Measurements from ENCODE around the gene HDAC4. TPM values are rescaled to one million over a fixed set of nuclear protein-coding genes. Genes with fewer than 3 reads are reported as not detected.

Gene HDAC4
- total and polyA plus RNA-seq, 9 donors = 7.0 to 74.0 (median 46.3) TPM

DNA sequence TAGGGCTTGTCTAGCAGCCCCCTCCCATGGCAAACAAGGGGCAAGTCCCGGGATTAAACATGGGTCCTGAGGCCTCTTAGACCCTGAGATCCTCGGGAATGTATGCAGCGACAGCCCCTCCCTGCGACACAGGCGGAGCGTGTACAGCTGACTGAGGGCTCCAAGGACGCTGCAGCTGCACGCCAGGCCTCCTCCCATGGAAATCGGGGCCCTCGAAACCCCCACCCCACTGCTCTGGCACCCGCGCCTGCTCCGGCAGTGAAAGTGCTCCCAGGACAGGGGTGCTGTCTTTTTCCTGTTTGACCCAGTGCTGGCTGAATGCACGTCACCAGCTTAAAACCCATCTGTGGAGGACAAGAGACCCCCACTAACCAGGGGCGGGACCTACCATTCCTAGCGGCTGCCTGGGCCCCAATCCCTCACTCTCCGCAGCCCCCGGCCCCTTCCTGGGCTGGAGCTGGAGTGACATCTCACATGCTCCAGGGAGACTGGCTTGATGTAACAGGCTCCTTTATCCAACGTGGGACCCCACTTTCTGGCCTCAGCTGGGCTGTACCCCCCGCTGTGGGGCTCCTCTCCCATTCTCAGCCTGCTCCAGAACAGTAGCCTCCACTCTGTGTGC, 305.2 kb downstream of the HDAC4 start:
- H3K27ac ChIP-seq = no peak overlapping the region
- no peaks in the 10 kb centered on the region for H3K36me3 ChIP-seq

GRCh38 chr2:239094867-239095266, 306.0 kb downstream of the HDAC4 start:
- no peak overlapping the region for H3K4me3 ChIP-seq
- 84 to 89% (median 86%) methylated on average over 17 of the region's 17 CpGs for WGBS, 3 donors
- H3K27ac ChIP-seq = no peak overlapping the region
- H3K4me1 ChIP-seq (ENCODE audit: insufficient read depth) = no peaks in the 10 kb centered on the region
- intact Hi-C loops (cut with DNase I) = no loop called here
- no peaks in the 10 kb centered on the region for H3K27me3 ChIP-seq
- no peaks in the 10 kb centered on the region for H3K36me3 ChIP-seq
- no peaks in the 10 kb centered on the region for H3K9me3 ChIP-seq
- no peak for DNase-seq
- TF ChIP-seq, protein P1, sequence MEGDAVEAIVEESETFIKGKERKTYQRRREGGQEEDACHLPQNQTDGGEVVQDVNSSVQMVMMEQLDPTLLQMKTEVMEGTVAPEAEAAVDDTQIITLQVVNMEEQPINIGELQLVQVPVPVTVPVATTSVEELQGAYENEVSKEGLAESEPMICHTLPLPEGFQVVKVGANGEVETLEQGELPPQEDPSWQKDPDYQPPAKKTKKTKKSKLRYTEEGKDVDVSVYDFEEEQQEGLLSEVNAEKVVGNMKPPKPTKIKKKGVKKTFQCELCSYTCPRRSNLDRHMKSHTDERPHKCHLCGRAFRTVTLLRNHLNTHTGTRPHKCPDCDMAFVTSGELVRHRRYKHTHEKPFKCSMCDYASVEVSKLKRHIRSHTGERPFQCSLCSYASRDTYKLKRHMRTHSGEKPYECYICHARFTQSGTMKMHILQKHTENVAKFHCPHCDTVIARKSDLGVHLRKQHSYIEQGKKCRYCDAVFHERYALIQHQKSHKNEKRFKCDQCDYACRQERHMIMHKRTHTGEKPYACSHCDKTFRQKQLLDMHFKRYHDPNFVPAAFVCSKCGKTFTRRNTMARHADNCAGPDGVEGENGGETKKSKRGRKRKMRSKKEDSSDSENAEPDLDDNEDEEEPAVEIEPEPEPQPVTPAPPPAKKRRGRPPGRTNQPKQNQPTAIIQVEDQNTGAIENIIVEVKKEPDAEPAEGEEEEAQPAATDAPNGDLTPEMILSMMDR (IDR thresholded peaks at IDR 0.05) = no peak
- TF ChIP-seq POLR2A (IDR thresholded peaks at IDR 0.05) (no peak), EP300 (IDR thresholded peaks at IDR 0.05) (no peak)

More for the DNA sequence above, 305.2 kb downstream of the HDAC4 start:
- WGBS, 3 donors = 89 to 91% (median 89%) methylated on average over 20 of the region's 20 CpGs
- Histone ChIP-seq H3K4me3 (no peak overlapping the region), H3K27me3 (no peaks in the 10 kb centered on the region), H3K9me3 (no peaks in the 10 kb centered on the region), H3K4me1 (ENCODE audit: insufficient read depth) (no peaks in the 10 kb centered on the region)
- TF ChIP-seq EP300 (IDR thresholded peaks at IDR 0.05) (no peak), POLR2A (IDR thresholded peaks at IDR 0.05) (no peak)
- TF ChIP-seq, protein P1 (IDR thresholded peaks at IDR 0.05) = no peak
- intact Hi-C loops (cut with DNase I) = no loop called here
- no peak for DNase-seq

DNA sequence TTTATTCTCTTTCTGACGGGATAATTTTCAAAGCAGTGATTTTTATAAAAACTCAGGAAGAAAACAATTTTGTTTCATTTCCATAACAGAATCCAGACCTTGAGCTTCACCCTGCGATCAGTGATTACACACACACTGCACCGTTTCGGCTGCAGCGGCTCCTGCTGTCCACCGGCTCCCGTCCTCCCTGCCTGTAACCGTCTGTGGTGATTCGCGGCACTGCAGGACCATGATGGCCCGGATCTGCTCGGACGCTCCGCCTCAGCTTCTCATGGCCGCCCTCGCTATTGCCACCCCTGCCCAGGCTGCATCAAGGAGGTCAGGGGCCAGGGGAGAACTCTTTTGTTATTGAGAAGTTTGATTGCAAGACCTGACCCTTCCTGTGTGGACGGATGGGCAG, 306.9 kb downstream of the HDAC4 start:
- no peaks in the 10 kb centered on the region for H3K36me3 ChIP-seq

GRCh38 chr2:239093542-239093941, 307.3 kb downstream of the HDAC4 start:
- no peak overlapping the region for H3K27ac ChIP-seq
- 41 to 60% (median 51%) methylated on average over 7 of the region's 7 CpGs for WGBS, 3 donors
- H3K4me1 ChIP-seq (ENCODE audit: insufficient read depth) = no peaks in the 10 kb centered on the region
- TF ChIP-seq POLR2A (IDR thresholded peaks at IDR 0.05) = no peak
- TF ChIP-seq EP300 (IDR thresholded peaks at IDR 0.05) = no peak
- TF ChIP-seq, protein P1 (IDR thresholded peaks at IDR 0.05) = no peak
- no peaks in the 10 kb centered on the region for H3K36me3 ChIP-seq
- no peaks in the 10 kb centered on the region for H3K9me3 ChIP-seq
- no peak for DNase-seq
- intact Hi-C loops (cut with DNase I) = no loop called here
- no peaks in the 10 kb centered on the region for H3K27me3 ChIP-seq
- H3K4me3 ChIP-seq = no peak overlapping the region

More for the DNA sequence above, 306.9 kb downstream of the HDAC4 start:
- Histone ChIP-seq H3K4me3 (no peak overlapping the region), H3K27me3 (no peaks in the 10 kb centered on the region), H3K4me1 (ENCODE audit: insufficient read depth) (no peaks in the 10 kb centered on the region), H3K9me3 (no peaks in the 10 kb centered on the region), H3K27ac (no peak overlapping the region)
- peak; percentile 40 to 61 (median 53) for DNase-seq
- intact Hi-C loops (cut with DNase I) = no loop called here
- WGBS, 3 donors = 20 to 37% (median 27%) methylated on average over 17 of the region's 17 CpGs
- TF ChIP-seq POLR2A (IDR thresholded peaks at IDR 0.05) (no peak), EP300 (IDR thresholded peaks at IDR 0.05) (no peak)
- TF ChIP-seq, protein P1 (IDR thresholded peaks at IDR 0.05) = peak in 1 of 3 donors; percentile 39
